GM12865 (cell line): ENCODE results near the gene YWHAQ.
"Not testable (repeated sequence)": the region's sequence is repeated elsewhere in the genome, so short reads cannot be mapped to it uniquely, and the experiment has no call there.

Experiments
- DNase-seq: peaks from one replicate; pipeline ENCODE4 v3.0.0; 2010; ENCODE audit warnings: low read depth
- H3K4me3 ChIP-seq: 2 replicates; pipeline ENCODE4 v1.5.1; 2011; ENCODE audit warnings: mild to moderate bottlenecking, low read depth, low read length, control low read depth
- CTCF ChIP-seq: IDR thresholded peaks from 2 replicates; pipeline ENCODE4 v1.5.1; 2011; ENCODE audit warnings: low read length, control low read depth, low read depth, inconsistent platforms; ENCODE audit not compliant: insufficient read depth; ENCODE audit errors: missing control alignments

YWHAQ gene

GRCh38 chr2:9627310-9627709, 3.5 kb downstream of the YWHAQ start:
- DNase-seq: no peak
- no peak for TF ChIP-seq CTCF
- no peak overlapping the region for H3K4me3 ChIP-seq

GRCh38 chr2:9623151-9623550, 7.6 kb downstream of the YWHAQ start:
- H3K4me3 ChIP-seq: no peak overlapping the region
- DNase-seq: no peak
- TF ChIP-seq CTCF: no peak

GRCh38 chr2:9621655-9622054, 9.1 kb downstream of the YWHAQ start:
- not testable (repeated sequence) for DNase-seq, H3K4me3 ChIP-seq

GRCh38 chr2:9618410-9618809, 12.4 kb downstream of the YWHAQ start:
- peak; percentile 62 for DNase-seq
- no peak for TF ChIP-seq CTCF
- no peak overlapping the region; the same call in 1 of the 2 replicates for H3K4me3 ChIP-seq

GRCh38 chr2:9617749-9618148, 13.0 kb downstream of the YWHAQ start:
- no peak for TF ChIP-seq CTCF
- DNase-seq: no peak
- H3K4me3 ChIP-seq: no peak overlapping the region

GRCh38 chr2:9617296-9617695, 13.5 kb downstream of the YWHAQ start:
- DNase-seq: no peak
- no peak overlapping the region for H3K4me3 ChIP-seq
- no peak for TF ChIP-seq CTCF

- no peak for DNase-seq
- H3K4me3 ChIP-seq: no peak overlapping the region
- no peak for TF ChIP-seq CTCF
These were observed 16.2 kb downstream of the YWHAQ start for GRCh38 chr2:9614562-9614961.
